CD4-positive, CD25-positive, alpha-beta regulatory T cell (primary cell): ENCODE results near the gene PLAGL1. TPM values are rescaled to one million over a fixed set of nuclear protein-coding genes. Genes with fewer than 3 reads are reported as not detected.
A peak's percentile ranks its signal among the peaks of the same experiment; 100 is the strongest.
"Not testable (repeated sequence)": the region's sequence is repeated elsewhere in the genome, so short reads cannot be mapped to it uniquely, and the experiment has no call there.

Source experiments
- ATAC-seq, 2 donors: fragments of 150-1000 bp; cut with Tn5 transposase; one replicate each; pipeline ENCODE4 v1.10.0; 2021; ENCODE audit warnings: low read depth in 2 of 2, moderate number of reproducible peaks in 2 of 2, moderate library complexity in 1 of 2
- DNase-seq, 3 donors: peaks; one replicate each; pipeline versions ENCODE4 v3.0.0 to v3.0.0-alpha.2; 2012 to 2022; ENCODE audit warnings: mixed read lengths in 1 of 3
- H3K27ac ChIP-seq: one replicate; pipeline ENCODE4 v1.7.0; 2013; ENCODE audit warnings: mild to moderate bottlenecking, low read length; ENCODE audit not compliant: insufficient read depth, poor library complexity, severe bottlenecking
- H3K27me3 ChIP-seq: one replicate; pipeline ENCODE4 v1.7.0; 2013; ENCODE audit warnings: low read length; ENCODE audit not compliant: control insufficient read depth, insufficient read depth
- H3K36me3 ChIP-seq: one replicate; pipeline ENCODE4 v1.7.0; 2013; ENCODE audit warnings: mild to moderate bottlenecking, low read length, moderate library complexity; ENCODE audit not compliant: control insufficient read depth, insufficient read depth
- H3K4me1 ChIP-seq: 2 replicates; pipeline ENCODE4 v1.7.0; 2013; ENCODE audit warnings: mild to moderate bottlenecking, low read length; ENCODE audit not compliant: insufficient read depth, control insufficient read depth, poor library complexity, severe bottlenecking
- H3K4me3 ChIP-seq: one replicate; pipeline ENCODE4 v1.7.0; 2013; ENCODE audit warnings: low read depth, mild to moderate bottlenecking, low read length, moderate library complexity
- H3K9me3 ChIP-seq, 2 experiments: 1 replicate in 1 of 2; 2 replicates in 1 of 2; pipeline ENCODE4 v1.7.0; 2013; ENCODE audit warnings: low read length in 2 of 2, mild to moderate bottlenecking in 1 of 2, moderate library complexity in 1 of 2; ENCODE audit not compliant: control insufficient read depth in 2 of 2
- H3K27ac Mint-ChIP-seq, 3 donors: one replicate each; pipeline ENCODE4 v1.8.0; 2020 to 2022; ENCODE audit warnings: mild to moderate bottlenecking in 3 of 3, mixed read lengths in 3 of 3, moderate library complexity in 2 of 3
- H3K27me3 Mint-ChIP-seq: one replicate; pipeline ENCODE4 v1.8.0; 2022; ENCODE audit warnings: mild to moderate bottlenecking, mixed read lengths
- H3K36me3 Mint-ChIP-seq: one replicate; pipeline ENCODE4 v1.8.0; 2020; ENCODE audit warnings: mixed read lengths
- H3K4me1 Mint-ChIP-seq, 4 donors: one replicate each; pipeline ENCODE4 v1.8.0; 2020 to 2022; ENCODE audit warnings: mixed read lengths in 4 of 4, mild to moderate bottlenecking in 1 of 4
- H3K4me3 Mint-ChIP-seq, 4 donors: one replicate each; pipeline ENCODE4 v1.8.0; 2020 to 2022; ENCODE audit warnings: mild to moderate bottlenecking in 4 of 4, mixed read lengths in 4 of 4, moderate library complexity in 3 of 4
- H3K9me3 Mint-ChIP-seq, 7 donors: one replicate each; pipeline ENCODE4 v1.8.0; 2020 to 2022; ENCODE audit warnings: mixed read lengths in 7 of 7, mild to moderate bottlenecking in 3 of 7, moderate library complexity in 2 of 7
- polyA plus RNA-seq, 4 donors: library from polyadenylated mRNA; unstranded; fragments of 300-500 nt; fragmentation: Illumina TruSeq; gene quantifications; one replicate each; pipeline ENCODE4 v1.2.3, GENCODE V29; 2021
- total RNA-seq: library from RNA; stranded (reverse); gene quantifications from one replicate; pipeline ENCODE4 v1.2.3, GENCODE V29; 2022

The PLAGL1 gene
- total and polyA plus RNA-seq, 5 donors from 2014 or later, result 1.4 to 4.7 (median 2.8) TPM

DNA sequence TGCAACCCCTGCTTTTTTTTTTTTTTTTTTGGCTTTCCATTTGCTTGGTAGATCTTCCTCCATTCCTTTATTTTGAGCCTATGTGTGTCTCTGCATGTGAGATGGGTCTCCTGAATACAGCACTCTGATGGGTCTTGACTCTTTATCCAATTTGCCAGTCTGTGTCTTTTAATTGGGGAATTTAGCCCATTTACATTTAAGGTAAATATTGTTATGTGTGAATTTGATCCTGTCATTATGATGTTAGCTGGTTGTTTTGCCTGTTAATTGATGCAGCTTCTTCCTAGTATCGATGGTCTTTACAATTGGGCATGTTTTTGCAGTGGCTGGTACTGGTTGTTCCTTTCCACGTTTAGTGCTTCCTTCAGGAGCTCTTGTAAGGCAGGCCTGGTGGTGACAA lies 36.9 kb upstream of the PLAGL1 start:
- not testable (repeated sequence) for H3K9me3 Mint-ChIP-seq, DNase-seq, H3K4me1 Mint-ChIP-seq, H3K4me1 ChIP-seq, H3K4me3 Mint-ChIP-seq, ATAC-seq, H3K27me3 Mint-ChIP-seq, H3K9me3 ChIP-seq, H3K27ac Mint-ChIP-seq, H3K36me3 ChIP-seq, H3K27me3 ChIP-seq, H3K27ac ChIP-seq, H3K36me3 Mint-ChIP-seq, H3K4me3 ChIP-seq

DNA sequence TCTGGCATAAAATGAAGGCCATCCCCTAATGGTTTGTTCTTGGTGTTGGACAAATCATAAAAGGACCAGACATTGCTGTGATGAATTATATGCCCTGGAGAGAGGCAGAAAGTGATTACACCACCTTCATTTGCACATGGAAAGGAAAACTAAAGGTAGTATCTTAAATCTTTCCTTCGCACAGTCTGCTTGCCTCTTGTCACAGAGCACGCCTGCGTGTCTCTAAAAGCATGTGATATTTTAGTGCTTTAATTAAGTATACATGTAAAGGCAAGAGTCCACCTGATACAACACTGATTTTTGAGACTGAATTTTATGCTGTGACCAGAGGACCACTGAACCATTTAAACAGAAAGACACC lies 28.8 kb upstream of the PLAGL1 start:
- H3K27ac Mint-ChIP-seq, result peak overlapping the region in 1 of 3 donors; percentile 18
- Histone ChIP-seq H3K36me3 (no peaks in the 10 kb centered on the region), H3K9me3 (no peaks in the 10 kb centered on the region), H3K4me3 (no peak overlapping the region), H3K27ac (no peak overlapping the region), H3K27me3 (no peaks in the 10 kb centered on the region), H3K4me1 (no peaks in the 10 kb centered on the region)
- peaks cover 5% of the 10 kb centered on the region for H3K27me3 Mint-ChIP-seq
- H3K4me3 Mint-ChIP-seq, result no peak overlapping the region
- no peaks in the 10 kb centered on the region for H3K36me3 Mint-ChIP-seq
- ATAC-seq (no peak), DNase-seq (no peak)
- peaks cover 0 to 2% (median under 1%) of the 10 kb centered on the region in 7 donors for H3K9me3 Mint-ChIP-seq
- peaks cover 0 to 17% (median 9%) of the 10 kb centered on the region in 4 donors for H3K4me1 Mint-ChIP-seq

DNA sequence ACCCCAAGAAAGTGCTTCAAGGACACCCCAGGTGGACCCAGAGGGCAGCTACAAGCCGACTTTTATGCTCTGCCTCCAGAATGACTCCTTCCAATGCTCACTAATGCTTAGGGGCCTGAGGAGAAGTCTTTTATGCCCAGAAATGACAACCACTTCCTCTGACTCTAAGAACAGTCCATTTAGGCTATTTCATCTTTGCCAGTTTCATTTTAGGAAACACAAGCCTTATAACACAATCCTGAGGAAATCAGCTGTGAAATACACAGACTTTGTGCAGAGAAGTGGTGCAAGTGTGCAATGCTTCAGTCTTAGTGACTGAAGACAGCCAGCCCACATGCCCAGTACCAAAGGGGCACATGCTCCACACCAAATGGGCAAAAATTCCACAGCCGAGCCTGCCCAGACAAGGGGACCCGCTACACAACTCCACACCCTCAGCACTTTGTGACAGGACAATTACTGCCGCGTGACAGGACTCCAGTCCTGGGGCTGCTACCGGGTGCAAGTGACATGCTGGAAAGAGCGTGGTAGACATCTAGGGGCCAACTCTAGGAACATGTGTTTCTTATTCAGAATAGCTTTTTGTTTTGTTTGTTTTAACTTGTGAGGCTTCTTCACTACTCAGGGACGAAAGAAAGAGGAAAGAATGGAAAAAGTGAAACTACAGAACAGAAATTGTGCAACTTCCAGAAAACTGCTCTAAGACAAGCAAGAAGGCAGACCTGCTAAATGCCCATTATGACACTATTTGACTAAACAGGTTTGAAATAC lies 28.2 kb upstream of the PLAGL1 start:
- no peaks in the 10 kb centered on the region for H3K9me3 ChIP-seq
- Mint-ChIP-seq H3K36me3 (no peaks in the 10 kb centered on the region), H3K4me3 (peak overlapping the region in 3 of 4 donors; percentile 4 to 34 (median 33)), H3K27me3 (peaks cover 6% of the 10 kb centered on the region), H3K4me1 (peaks cover 0 to 17% (median 9%) of the 10 kb centered on the region in 4 donors), H3K27ac (peak overlapping the region in 2 of 3 donors; percentile 18 to 52), H3K9me3 (peaks cover 0 to 4% (median 1%) of the 10 kb centered on the region in 7 donors)
- DNase-seq, result peak in 1 of 3 donors; percentile 50
- H3K27ac ChIP-seq, result no peak overlapping the region
- ATAC-seq, result peak; percentile 28 to 43
- H3K27me3 ChIP-seq, result no peaks in the 10 kb centered on the region
- H3K4me1 ChIP-seq, result no peaks in the 10 kb centered on the region
- H3K36me3 ChIP-seq, result no peaks in the 10 kb centered on the region
- peak overlapping the region; percentile 13 for H3K4me3 ChIP-seq

DNA sequence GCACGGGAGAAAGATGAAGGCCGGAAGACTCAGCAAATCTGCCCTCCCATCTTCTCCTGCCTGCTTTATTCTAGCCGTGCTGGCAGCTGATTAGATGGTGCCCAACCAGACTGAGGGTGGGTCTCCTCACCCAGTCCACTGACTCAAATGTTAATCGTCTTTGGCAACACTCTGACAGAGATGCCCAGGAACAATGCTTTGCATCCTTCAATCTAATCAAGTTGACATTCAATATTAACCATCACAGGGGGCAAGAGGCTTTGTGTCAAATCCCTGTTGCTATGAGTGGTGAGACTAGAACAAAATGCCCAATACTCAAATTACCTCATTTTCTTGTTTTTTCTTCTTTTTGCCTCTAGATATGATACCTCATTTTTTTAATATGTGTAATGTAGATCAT lies 27.4 kb upstream of the PLAGL1 start:
- no peak overlapping the region for H3K4me3 ChIP-seq
- peak overlapping the region in 1 of 4 donors; percentile 67 for H3K4me3 Mint-ChIP-seq
- no peak overlapping the region for H3K27ac ChIP-seq
- H3K27ac Mint-ChIP-seq, result peak overlapping the region; percentile 18 to 51 (median 46)
- H3K36me3 ChIP-seq, result no peaks in the 10 kb centered on the region
- H3K9me3 Mint-ChIP-seq, result peaks cover 0 to 4% (median 0%) of the 10 kb centered on the region in 7 donors
- H3K36me3 Mint-ChIP-seq, result no peaks in the 10 kb centered on the region
- ATAC-seq, result no peak
- peaks cover 11% of the 10 kb centered on the region for H3K27me3 Mint-ChIP-seq
- H3K27me3 ChIP-seq, result no peaks in the 10 kb centered on the region
- H3K4me1 ChIP-seq, result no peaks in the 10 kb centered on the region
- H3K9me3 ChIP-seq, result no peaks in the 10 kb centered on the region
- peaks cover 0 to 17% (median 9%) of the 10 kb centered on the region in 4 donors for H3K4me1 Mint-ChIP-seq
- DNase-seq, result no peak

DNA sequence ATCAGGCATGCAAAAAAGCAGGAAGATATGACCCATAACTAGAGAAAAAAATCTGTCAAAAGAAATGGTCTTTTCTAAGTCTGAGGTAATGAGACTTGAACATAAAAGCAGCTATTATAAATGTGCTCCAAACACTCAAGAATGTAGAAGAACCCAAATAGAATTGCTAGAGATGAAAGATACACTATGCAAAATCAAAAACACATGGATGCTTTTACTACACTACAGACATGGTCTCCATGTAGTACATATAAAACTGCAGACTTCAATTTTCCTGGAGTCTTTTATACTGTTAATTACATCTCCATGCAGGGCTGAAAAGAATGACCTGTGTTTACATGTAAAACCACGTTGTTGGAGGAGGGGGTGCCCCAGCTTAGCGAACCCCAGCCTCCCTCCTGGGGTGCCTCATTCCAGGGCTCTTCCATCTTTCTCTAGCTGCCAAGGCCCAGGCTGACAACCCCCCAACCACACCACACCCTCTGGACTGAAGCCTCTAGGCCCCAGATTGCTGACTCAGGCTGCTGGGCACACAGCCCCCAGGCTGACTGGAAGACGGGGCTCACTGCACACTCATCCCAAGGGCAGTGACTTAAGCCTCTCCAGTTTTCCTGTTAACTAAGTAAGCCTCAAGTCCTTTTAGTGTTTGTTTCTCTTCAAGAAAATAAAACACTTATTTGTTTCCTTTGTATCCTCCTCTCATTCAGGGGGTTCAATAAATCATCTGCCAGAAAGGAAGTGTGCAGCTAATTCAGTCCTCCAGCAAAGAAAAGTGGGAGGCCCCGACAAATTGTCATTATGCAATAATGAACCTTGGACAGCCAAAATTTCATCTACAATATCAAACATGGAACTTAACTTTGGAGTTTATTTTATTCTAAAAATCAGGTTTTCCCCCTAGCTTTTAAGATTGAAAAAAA lies 26.0 kb upstream of the PLAGL1 start:
- no peaks in the 10 kb centered on the region for H3K36me3 Mint-ChIP-seq
- peaks cover 0 to 4% (median 0%) of the 10 kb centered on the region in 7 donors for H3K9me3 Mint-ChIP-seq
- peaks cover 11% of the 10 kb centered on the region for H3K27me3 Mint-ChIP-seq
- Histone ChIP-seq H3K27ac (no peak overlapping the region), H3K27me3 (no peaks in the 10 kb centered on the region), H3K4me3 (no peak overlapping the region), H3K36me3 (no peaks in the 10 kb centered on the region), H3K9me3 (no peaks in the 10 kb centered on the region), H3K4me1 (no peaks in the 10 kb centered on the region)
- H3K27ac Mint-ChIP-seq, result no peak overlapping the region
- ATAC-seq, result no peak
- H3K4me1 Mint-ChIP-seq, result peaks cover 0 to 17% (median 9%) of the 10 kb centered on the region in 4 donors
- no peak overlapping the region for H3K4me3 Mint-ChIP-seq
- DNase-seq, result no peak

DNA sequence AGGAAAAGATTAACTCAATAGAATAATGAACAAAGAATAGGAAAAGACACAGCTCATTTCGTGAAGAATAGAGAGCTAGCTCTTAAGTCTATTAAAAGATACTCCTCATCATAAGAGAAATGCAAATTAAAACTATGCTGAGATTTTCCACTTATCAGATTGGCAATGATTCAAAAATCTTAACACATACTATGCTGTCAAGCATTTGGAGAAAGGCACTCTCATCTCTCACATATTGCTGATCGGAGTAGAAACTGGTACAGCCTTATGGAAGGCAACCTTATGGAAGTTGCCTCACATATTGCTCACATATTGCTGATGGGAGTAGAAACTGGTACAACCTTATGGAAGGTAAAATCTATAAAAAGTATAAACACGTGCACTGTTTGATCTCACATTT lies 21.4 kb upstream of the PLAGL1 start:
- H3K27me3 Mint-ChIP-seq, result peaks cover 30% of the 10 kb centered on the region
- Histone ChIP-seq H3K4me1 (no peaks in the 10 kb centered on the region), H3K27ac (no peak overlapping the region), H3K27me3 (no peaks in the 10 kb centered on the region), H3K9me3 (no peaks in the 10 kb centered on the region), H3K4me3 (no peak overlapping the region), H3K36me3 (no peaks in the 10 kb centered on the region)
- no peak overlapping the region for H3K4me3 Mint-ChIP-seq
- H3K9me3 Mint-ChIP-seq, result peaks cover 0 to 4% (median 0%) of the 10 kb centered on the region in 7 donors
- H3K36me3 Mint-ChIP-seq, result no peaks in the 10 kb centered on the region
- DNase-seq (no peak), ATAC-seq (no peak)
- no peak overlapping the region for H3K27ac Mint-ChIP-seq
- no peaks in the 10 kb centered on the region for H3K4me1 Mint-ChIP-seq

DNA sequence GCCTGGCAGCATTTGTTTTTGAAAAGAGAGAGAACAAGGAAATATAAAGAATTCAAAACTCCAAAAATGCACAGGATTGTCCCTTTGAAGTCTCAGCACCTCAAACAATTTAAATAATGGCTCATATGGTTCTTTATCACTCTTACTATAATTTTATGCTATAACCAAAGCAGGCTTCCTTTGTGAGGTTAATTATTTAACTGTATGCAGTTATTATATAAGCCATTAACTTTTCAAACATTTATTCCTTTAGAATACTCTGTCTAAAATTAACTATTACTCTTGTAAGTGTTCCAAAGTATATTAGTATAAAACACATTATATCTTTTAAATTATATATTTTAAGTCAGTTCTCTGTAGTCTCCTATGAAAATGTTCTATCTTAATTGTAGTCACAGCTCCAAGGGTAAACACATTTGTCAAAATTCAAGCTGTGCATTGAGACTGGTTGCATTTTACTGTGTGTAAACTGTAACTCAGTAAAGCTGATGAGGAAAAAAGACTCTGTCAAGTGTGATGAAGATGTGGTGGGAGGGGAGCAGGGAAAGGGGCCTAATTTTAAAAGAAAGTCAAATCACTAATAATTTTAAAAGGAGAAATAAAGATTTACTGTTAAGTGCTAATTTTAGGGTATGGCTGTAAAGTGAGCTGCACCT lies 20.0 kb upstream of the PLAGL1 start:
- Mint-ChIP-seq H3K9me3 (peaks cover 0 to 4% (median 0%) of the 10 kb centered on the region in 7 donors), H3K4me3 (no peak overlapping the region), H3K27me3 (peaks cover 32% of the 10 kb centered on the region), H3K36me3 (no peaks in the 10 kb centered on the region), H3K4me1 (no peaks in the 10 kb centered on the region), H3K27ac (no peak overlapping the region)
- Histone ChIP-seq H3K9me3 (no peaks in the 10 kb centered on the region), H3K27ac (no peak overlapping the region), H3K36me3 (no peaks in the 10 kb centered on the region), H3K27me3 (no peaks in the 10 kb centered on the region), H3K4me3 (no peak overlapping the region), H3K4me1 (no peaks in the 10 kb centered on the region)
- ATAC-seq, result no peak
- DNase-seq, result no peak
